Dedifferentiated amniotic fluid mesenchymal stem cell (primary cell): Measurements from ENCODE around the gene GRK5.

Experiments used
- DNase-seq: peaks from one replicate; pipeline ENCODE4 v3.0.0-alpha.2; 2016; ENCODE audit errors: extremely low spot score

Gene GRK5

DNA sequence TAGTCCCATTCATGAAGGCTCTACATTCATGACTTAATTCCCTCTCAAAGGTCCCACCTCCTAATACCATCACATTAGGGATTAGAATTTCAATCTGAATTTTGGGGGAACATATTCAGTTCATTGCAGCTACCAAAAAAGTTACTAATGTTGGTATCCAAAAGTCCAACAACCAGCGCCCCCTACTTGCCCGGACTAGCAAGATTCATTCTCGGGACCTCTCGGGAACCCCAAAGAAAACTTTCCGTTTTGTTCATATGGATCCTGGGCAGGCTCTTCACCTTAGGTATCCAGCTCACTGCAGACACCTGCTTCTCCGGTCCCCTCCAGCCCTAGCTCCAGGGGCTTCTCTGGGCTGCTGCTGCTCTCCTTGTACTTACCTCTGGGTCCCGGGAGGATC is 8.9 kb upstream of the GRK5 start:
- no peak for DNase-seq

DNA sequence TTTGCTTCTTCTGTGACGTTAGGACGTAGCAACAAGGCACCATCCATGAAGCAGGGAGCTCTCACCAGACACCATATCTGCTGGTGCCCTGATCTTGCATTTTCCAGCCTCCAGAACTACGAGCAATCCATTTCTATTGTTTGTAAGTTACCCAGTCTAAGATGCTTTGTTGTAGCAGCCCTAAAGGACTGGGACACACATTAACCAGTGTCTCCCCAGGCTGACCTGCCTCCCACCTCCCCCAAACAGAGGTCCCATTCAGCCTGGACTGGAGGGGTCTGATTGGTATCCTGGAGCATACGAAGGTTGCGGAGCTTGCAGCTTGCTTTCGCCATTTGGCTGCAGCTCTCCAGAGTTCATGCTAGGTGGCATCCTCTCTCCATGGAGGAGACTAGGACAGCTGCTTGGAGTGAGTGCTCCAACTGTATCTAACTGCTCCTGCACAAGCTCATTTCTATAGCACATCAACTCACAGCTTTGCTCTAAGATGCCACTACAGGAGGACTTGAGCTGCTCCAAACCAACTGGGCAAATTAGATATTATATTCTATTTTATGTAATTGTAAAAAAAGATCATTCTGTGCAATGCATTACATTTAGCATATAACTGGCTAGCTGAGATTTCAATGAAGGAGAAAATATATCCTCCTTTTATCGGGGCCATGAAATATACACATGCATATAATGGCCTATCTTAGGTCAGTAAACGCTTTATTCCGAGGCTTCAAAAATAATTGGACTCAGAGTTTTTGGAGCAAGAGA is 8.0 kb upstream of the GRK5 start:
- peak; percentile 78 for DNase-seq

DNA sequence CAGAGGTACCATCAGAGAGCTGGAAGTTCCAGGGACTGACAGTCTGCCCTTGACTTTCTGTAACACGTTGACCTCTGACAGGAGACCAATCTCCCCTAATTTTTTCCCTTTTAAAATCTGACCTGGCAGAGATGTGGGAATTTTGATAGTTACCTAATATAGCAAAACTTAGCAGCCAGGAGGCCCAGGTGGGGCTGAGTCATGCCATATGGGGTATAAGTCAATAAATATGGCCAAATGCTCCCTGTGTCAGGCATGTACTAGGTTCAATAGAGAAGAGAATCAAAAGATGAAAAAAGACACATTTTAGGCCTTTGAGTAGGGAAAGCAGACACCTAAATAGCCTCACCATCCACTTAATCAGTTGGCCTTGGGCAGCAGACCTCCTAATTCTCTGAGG is 6.1 kb upstream of the GRK5 start:
- DNase-seq = no peak

DNA sequence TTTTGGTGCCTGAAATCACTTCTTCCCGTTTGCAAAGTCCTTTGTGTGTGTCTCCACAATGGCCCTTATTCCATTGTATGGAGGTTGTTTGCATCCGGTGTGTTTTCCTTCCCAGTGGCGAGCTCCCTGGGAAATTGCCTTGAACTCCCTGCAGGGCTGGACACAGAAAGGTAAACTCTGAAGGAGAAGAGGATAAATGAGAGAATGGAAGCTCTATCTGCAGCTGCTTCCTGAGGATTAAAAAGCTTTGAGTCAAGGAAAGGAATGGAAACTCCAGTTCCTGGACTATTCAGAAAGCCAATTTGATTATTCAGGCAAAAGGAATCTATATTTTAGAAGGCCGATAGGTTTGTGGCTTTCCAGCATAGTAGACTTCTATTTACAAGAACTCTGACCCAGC is 4.4 kb upstream of the GRK5 start:
- no peak for DNase-seq

DNA sequence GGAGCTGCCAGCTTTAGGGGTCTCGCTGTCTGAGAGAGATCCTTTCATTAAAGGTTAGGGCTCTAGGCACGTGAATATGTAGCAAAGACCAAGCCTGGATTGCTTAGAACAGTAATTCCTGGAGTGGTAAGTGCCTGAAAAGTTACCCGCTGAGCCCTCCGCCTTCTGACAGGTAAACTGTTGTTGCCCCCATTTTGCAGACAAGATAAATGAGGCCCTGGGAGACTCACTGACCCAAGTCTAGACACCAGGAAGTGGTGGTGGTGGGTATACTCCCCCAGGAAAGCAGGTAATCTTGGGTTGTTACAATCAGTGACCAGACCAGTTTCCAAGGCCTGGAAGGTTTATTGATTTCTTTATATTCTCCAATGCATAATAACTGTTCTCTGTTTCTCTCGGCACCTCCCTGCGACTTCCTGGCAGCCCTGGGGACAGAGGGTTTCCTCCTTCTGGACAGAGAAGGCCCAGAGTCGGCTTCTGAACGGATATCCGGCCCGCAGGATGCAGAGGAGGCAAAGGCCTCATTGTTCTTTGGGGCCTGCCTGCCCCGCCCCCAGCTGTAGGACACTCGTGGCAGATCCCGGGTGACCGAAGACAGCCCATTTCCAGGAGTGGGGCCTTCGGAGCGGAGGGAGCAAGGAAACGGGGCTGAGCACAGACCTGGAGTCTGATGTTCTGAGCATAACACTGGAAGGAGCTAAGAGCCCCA is 1.3 kb upstream of the GRK5 start:
- DNase-seq = no peak

DNA sequence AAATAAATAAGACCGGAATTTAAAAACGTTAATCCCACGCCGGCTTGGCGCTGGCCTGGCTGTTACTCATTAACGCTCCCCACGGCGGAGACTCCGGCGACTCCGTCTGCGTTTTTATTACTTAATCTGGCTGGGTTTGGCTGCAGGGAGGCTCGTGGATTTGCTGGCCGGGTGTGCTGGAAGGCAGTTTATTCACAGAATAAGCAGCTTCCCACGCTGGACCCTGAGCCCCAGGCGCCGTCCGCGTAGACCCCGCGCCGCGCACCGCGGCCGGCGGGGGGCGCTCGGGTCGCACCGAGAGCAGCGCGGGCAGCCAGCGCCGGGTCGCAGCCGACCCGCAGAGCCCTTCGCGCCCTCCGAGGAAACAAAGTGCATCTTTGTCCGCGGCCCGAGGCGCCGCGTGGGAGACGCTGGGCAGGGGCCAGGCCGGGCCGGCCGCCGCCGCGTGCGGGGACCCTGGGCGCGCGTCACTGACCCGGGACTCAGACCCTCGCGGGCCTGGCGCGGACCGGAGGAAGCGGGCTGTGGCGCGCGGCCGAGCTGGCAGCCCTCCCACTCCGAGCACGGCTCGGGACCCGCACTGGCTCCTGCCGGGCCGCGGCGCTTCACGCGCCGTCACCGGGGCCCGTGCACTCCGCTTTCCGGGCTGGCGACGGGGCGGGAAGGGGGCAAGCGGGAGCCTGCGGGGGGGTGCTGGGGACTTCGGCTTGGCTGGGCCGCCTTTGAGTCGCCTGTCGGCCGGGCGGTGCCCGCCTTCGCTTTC is 587 bp upstream of the GRK5 start:
- no peak for DNase-seq

DNA sequence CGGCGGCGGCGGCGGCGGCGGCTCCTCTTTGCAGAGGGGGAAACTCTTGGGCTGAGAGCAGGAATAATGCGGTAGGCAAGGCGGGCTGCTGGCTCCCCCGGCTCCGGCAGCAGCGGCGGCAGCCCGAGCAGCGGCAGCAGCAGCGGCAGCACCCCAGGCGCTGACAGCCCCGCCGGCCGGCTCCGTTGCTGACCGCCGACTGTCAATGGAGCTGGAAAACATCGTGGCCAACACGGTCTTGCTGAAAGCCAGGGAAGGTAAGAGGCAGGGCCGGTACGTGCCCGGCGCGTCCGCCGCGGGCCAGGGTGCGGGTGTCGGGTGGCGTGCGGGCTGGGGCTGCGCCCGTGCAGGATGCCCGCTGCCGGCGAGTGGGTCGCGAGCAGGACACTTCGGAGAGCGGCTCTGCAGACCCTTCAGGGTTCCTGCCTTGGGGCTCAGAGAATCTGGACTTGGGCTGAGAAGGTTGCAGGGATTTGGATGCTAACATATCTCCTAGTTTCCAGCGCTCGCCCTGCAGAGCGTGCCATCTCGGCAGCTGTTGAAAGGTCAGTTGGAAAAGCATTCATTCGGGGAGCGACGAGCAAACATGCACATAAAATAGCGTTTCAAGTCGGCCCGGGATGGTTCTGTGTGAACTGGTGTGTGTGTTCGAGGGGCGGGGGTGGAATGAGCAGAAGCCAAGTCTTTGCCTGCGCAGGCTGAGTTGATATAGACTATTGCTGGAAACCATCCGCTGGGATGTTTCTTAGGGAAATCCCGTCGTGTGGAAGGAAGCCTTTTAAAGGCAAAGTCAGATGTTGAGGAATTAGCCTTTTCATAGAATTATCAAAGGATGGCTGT is 562 bp downstream of the GRK5 start:
- DNase-seq = peak; percentile 49

DNA sequence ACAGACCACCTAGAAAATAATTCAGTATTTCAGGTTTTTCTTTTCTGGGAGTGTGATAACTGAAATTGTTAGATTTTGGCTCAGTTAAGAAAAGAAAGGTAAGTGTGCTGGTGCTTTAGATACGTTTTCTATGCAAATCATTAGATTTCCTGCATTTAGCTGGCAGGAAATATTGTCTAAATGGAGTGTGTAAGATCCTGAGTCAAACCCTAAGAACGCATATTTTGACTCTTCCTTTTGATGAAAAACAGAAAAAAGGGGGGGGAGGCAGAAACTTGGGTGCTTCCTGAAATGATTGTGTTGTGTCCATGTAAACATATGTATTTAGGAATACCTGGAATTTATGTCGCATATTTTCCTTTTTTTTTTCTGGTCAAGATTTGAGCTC is 1.2 kb downstream of the GRK5 start:
- DNase-seq = no peak

DNA sequence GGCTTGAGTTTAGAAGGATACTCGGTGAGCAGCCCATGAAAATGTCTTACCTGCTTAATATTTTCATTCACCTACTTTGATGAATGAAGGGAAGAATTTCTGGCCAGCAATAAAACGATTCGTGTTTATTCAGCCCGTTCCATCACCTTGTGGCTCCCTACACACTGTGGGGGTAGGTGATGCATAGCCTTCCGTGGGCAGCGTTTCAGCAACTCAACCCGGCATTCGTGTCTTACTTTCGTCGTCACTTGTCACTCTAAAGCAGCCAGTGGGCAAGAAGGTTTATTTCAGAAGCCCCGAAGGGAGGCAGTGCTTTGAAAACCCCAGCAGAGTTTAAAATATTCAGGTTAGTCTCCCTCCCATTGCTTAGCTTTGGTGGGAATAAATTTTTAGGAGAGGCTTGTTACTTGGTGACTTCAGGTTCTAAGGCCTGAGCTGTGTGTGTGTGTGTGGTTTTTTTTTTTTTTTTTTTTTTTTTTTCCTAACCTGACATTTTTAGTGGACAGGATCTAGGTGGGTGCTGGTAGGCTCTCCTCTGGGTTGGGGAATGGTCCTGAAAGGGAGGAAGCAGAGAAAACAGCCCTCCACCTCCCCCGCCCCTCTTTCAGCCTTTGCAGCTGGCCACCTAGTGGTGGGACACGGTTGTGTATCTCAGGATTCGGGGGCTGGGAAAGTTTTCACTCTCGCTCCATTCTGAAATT is 1.8 kb downstream of the GRK5 start:
- peak; percentile 53 for DNase-seq

DNA sequence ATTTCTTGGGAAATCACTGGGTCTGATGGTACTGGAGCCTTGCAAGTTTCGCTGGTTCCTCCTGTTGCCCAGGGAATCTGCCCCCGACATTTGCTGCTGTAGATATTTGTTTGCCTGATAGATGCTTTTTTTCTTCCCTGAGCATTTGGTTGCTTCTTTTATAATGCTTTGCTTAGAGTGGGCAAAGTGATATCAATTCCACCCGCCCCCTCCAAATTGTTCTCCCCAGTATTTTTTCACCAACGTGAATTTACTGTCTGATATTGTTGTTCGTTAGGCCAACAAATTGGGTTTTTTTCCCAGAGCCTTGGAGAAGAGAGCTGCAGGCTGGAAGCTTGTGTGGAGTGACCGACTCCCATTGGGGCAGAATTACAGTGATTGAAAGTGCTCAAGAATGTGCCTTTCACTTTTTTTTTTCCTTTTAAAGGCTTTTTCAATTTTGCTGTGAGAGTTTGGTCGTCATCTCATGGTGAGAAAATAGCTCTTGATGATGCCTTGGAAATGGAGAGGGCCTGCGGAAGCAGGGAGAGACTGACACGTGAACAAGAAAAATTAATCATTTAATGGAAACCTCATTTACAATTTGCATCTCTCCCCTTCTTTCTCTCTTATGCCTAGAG is 2.5 kb downstream of the GRK5 start:
- no peak for DNase-seq

DNA sequence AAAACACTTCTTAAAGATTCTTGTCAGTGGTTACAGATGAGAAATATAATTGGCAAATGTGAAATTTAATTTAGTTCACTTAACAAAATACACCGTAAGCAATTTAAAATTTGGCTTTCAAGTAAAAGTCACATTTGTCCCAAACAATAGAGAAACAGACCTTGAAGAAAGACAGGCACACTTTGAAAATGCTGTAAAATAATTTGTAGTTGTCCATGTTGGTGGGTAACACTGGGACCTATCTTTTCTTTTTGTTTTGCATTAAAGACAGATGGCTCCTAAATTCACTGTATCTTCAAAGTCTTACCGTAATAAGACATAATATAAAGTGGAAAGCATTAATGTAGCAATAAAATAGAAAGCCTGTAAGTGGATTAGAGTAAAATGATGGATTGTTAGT is 3.3 kb downstream of the GRK5 start:
- DNase-seq = no peak

DNA sequence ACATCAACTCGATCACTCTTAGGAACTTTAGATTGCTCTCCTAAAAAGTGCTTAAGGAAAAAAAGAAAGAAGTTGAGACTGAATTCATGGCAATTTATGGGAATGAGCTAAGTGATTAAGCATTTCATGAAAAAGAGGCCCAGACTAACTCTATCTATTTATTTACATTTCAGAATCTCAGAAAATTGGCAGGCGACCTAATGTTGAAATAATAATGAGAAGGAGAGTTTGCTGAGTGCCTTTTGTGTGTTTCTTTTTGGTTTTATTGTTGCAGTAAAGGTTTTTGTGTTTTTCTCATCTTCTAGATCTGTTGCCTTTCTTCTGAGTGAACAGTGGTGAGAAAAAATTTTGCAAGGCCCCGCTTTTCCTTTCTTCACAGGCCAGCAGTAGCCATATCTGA is 3.8 kb downstream of the GRK5 start:
- peak; percentile 81 for DNase-seq

DNA sequence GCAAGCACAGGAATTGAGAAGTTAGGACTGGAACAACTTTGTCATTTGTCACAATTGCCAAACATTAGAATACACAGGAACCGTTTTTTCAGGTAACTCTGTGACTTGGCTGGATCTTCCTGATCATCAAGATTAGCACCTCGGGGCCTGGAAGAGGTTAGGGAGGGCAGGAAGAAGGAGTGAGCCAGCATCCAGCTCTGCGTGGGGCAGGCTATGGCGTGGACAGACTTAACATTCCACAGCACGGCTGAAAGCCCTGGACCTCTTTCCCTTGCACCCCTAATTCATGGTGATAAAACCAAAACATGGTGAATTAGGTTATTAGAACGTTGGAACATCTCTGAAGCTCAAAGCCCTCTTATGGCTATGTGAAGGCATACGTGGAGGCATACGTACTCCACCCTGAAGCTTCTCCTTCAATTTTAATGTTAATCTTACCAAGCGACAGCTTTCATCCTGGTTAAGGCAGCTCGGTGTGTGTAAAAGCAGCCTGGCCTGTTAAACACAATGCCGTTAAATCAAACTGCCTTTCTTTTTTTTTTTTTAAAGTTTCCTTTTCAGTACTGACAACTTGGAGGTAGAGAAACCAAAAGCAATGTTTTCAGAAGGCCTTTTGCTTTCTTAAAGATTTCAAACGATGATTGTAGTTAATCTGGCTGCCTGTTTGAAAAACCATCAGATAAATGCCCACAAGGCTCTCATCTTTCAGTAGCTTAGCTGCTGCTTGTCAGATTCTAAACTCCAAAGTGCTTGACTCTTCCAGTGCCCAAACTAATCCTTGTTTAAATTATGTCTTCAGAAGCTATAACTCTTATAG is 4.5 kb downstream of the GRK5 start:
- no peak for DNase-seq

DNA sequence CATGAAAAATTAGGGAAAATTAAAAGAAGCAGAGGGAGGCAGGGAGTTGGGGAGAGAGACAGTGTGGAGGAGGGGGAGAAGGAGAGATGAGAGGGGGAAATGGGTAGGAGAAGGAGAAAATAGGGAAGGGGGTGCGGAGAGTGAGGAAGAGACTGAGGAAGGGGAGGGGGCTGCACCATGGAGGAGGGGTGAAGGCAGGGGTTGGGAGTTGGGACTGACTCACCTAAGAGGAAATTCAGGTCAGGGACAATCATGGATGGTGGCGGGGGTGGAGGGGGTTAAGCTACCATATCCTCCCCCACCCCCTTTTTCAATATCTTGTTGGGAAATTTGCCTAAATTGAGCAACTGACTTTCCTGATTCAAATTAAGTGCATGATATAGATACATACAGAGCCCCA is 8.0 kb downstream of the GRK5 start:
- no peak for DNase-seq

DNA sequence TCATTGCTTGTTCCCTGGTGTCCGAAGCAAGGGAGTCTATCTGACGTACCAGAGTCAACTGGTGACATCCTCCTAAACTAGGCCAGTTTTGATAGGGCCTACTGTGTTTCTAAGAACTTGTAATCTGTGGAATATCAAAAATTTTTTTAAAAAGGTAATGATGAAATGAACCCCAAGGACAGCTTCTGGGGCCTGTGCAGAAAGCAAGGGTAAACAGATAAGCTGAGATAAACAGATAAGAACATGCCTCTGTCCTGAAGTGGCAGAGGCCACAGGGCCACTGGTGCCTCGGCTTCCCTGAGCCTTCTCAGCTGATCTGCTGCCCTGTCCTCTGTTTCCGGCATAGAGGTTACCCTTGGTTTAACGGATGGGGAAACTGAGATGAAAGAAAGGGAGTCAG is 8.8 kb downstream of the GRK5 start:
- DNase-seq = no peak

DNA sequence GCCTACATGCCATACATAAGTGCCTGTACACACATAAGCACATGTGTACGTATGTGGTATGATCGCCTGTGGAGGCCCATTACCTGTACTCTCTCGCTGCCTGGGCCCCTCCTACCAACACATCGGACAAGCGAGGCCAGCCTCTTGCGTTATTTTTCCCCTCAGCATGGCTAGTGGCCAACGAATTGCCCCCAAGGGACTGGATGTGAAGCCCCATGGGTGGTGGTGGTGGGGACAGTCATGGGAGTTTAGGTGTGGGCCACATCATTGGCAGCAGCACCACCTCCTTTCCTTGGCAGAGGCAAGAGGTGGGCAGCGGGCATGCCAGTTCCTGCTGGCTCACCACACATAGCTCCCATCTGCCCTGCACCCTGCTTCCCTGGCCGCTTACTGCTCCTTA is 10.0 kb downstream of the GRK5 start:
- no peak for DNase-seq

DNA sequence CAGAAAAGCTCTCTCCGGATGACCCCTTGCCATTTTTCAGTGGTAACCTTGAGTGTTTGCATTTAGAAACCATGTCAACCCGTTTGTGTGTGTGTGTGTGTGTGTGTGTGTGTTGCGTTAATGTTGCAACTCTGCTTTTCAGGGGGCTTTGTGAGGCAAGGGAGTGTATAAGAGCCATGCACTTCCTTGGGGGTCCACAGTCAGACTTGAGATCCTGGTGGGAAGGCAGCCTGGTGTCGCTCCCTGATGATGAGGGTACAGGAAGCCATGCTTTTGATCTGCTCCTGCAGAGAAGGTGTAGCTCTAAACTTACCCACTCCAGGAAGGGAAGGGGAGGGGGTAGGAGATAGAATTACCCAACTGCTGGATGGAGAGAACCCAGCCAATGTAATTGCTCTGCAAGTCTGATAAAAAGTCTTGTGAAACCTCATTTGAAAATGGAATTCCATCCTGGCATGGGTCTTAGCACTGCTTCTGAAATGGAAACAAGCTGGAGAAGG is 10.7 kb downstream of the GRK5 start:
- no peak for DNase-seq

DNA sequence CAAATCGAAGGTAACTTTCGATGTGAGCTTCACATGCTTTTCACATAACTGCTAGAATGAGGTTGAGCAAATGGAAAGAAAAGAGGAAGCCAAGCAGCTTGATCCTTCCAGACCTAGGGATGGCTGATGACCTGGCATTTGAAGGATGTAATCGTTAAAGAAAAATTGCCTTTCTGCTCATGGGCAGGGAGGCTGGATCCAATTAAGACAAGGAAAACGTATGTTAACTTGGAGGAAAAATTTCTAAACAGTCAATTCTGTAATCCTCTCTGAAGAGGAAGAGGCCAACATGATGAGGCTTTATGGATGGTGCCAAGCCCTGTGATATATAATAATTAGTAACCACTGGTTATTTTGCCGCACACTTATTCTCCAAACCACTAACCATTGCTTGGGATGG is 12.5 kb downstream of the GRK5 start:
- DNase-seq = no peak

DNA sequence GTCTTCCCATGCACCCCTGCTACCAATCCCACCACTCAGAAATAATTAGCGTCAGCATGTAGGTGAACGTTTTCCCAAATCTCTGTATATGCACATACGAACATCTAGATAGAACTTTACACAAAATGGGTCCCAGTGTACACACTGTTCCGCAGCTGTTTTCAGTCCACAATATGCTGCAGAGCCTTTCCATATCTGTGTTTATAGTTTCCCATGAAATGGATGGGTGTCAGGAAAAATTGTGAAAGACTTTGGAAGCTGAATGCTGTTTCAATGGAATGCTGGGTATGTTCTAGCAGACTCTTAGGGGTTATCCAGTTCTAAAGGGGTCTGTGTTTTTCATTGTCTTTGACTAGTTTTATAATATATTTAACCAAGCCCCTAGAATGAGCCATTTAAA is 13.8 kb downstream of the GRK5 start:
- DNase-seq = no peak

DNA sequence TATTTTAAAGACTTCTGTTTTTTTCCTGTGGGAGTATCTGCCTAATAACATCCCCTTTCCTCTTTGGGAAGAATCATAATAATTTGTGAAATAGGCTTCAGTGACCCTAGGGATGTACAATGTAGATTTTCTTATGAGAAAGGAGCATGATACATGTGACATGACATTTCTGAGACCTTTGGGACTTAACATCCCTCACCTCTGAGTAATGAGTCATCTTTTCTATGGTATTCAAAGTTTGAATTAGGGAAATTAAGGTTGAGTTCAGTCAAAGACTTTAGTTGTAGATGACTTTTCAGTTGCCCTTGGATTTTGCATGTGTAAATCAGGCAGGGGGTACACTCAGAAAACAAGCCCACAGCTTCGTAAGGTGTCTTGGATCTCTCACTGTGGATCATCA is 14.3 kb downstream of the GRK5 start:
- DNase-seq = no peak
